Heart right ventricle (tissue), 12 donors: ENCODE results near the gene ZNF727. TPM values are rescaled to one million over a fixed set of nuclear protein-coding genes. Genes with fewer than 3 reads are reported as not detected.

Experiments used
- polyA plus RNA-seq, 2 donors: library from polyadenylated mRNA; stranded (reverse); fragments of 200-250 nt; gene quantifications; one replicate each; pipeline ENCODE4 v1.2.3, GENCODE V29; 2013
- total RNA-seq, 10 donors: library from RNA; stranded (reverse); fragmentation: NEBNext Ultra II Directional in 3 of 10; extraction: Animal tissue kit (Norgen Biotek cat#: 25700) in 3 of 10; gene quantifications; one replicate each; pipeline versions ENCODE4 v1.2.1 to v1.2.4, GENCODE V29; 2021 to 2023
- donor health status: ischemic (EF 13 %, LVEDD 7.1; RV severe dilation, severe dysfunction).
- donor health status: healthy with polysubstance abuse.
- donor health status: DM: no; HTN: yes; CAD: no.
- donor health status: DM: no; HTN: no; CAD: no.
- donor health status: ischemic (EF 25% LVEDD 6.9; RV normal size, moderate dysfunction).
- donor health status: ischemic (EF 25% LVEDD 5.7; RV mildly dilated, moderate dysfunction).
- donor health status: healthy.
- donor health status: nonischemic (EF 11% LVEDD 7.7; RV severe dilation, severe dysfunction).
- donor health status: DM: yes; HTN: yes; CAD: no.
- donor health status: PGD.
- donor health status: ischemic (EF 29% LVEDD 5.4; RV normal size, mild dysfunction).
- donor health status: nonischemic (EF 23%, LVEDD 6.1; RV moderate dilation, normal function).

The ZNF727 gene
- total and polyA plus RNA-seq, 12 donors: 0.29 to 5.1 (median 2.5) TPM; not detected in 1

Other genes starting within 250 kb of the ZNF727 start
- gene ZNF722, start 46.6 kb upstream of the ZNF727 start, total RNA-seq: not detected
- not detected for gene ZNF722, start 46.6 kb upstream of the ZNF727 start, polyA plus RNA-seq
- gene ZNF735, start 161.8 kb downstream of the ZNF727 start, total RNA-seq: not detected
- gene ZNF735, start 161.8 kb downstream of the ZNF727 start, polyA plus RNA-seq: not detected
- not detected for gene ZNF679, start 183.0 kb downstream of the ZNF727 start, total RNA-seq
- gene ZNF679, start 183.0 kb downstream of the ZNF727 start, polyA plus RNA-seq: not detected